NCI-H146 (cell line): ENCODE measurements around the gene UPK3BL2.
"Not testable (repeated sequence)": the region's sequence is repeated elsewhere in the genome, so short reads cannot be mapped to it uniquely, and the experiment has no call there.

ENCODE experiments used
- DNase-seq: peaks from one replicate; lab custom pipeline; 2025; lab: John Stamatoyannopoulos, UW

Gene UPK3BL2

DNA sequence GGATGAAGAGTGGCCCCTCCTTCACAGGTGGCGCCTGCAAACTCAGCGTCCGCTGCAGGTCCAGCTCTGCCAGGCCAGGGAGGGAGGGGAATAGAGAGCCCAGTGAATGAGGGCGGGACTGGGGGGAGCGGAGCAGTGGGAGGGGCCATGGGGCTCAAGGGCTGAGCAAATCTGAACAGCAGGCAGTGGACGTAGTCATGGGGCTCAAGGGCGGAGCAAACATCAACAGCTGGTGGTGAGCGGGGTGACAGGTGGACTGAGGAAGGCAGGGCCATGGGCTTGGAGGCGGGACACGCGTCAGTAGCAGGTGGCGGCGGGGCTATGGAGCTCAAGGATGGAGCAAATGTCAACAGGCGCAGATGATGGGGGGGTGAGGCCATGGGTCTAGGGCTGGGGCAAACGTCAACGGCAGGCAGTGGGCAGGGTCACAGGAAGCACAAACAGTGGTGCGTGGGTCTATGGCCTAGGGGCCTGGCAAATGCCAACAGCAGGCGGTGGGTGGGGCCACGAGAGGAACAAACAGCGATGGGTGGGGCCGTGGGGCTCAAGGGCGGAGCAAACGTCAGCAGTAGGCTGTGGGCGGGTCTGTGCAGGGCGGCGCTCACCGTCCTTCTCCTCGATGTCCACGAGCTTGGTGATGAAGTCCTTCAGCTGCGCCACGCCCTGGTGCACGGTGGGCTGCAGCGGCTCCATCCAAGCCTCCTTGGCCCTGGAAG, 50.1 kb downstream of the UPK3BL2 start:
- DNase-seq = not testable (repeated sequence)

DNA sequence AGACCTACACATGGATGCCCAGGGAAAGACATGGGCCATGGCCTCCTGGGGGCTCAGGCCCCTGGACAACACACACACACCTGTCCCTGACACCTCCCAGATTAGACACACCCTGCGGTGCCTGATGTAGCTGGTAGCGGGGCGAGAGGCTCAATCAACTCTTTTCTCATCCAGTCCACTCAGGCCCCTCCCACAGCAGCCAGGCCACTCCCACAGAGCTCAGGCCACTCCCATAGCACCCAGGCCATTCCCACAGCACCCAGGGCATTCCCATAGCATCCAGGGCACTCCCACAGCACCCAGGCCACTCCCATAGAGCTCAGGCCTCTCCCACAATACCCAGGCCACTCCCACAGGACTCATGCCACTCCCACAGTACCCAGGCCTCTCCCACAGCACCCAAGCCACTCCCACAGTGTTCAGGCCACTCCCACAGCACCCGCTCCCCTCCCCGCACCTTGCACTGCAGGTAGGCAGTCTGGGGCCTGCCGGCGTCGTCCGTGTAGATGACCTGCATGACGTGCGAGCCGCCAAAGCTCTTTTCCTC, 52.9 kb downstream of the UPK3BL2 start:
- DNase-seq = not testable (repeated sequence)
